HL-60 (cell line): Measurements from ENCODE around the gene TRPM4.

Experiments
- GABPA ChIP-seq: IDR thresholded peaks from 2 replicates; pipeline ENCODE4 v1.6.1; 2012; ENCODE audit warnings: low read depth
- POLR2AphosphoS5 ChIP-seq: IDR thresholded peaks from 2 replicates; pipeline ENCODE4 v1.6.1; 2012; ENCODE audit warnings: low read depth
- SPI1 ChIP-seq: IDR thresholded peaks from 2 replicates; pipeline ENCODE4 v1.6.1; 2012; ENCODE audit warnings: low read depth, mild to moderate bottlenecking, borderline replicate concordance
- TF ChIP-seq, protein P1 (sequence below): IDR thresholded peaks from one replicate; pipeline ENCODE4 v1.5.1; 2011; ENCODE audit warnings: low read length, control low read depth, inconsistent platforms; ENCODE audit not compliant: insufficient read depth
- TF ChIP-seq, protein P2 (sequence below): IDR thresholded peaks from 2 replicates; pipeline ENCODE4 v1.6.1; 2012; ENCODE audit warnings: low read depth; ENCODE audit not compliant: insufficient replicate concordance

DNA sequence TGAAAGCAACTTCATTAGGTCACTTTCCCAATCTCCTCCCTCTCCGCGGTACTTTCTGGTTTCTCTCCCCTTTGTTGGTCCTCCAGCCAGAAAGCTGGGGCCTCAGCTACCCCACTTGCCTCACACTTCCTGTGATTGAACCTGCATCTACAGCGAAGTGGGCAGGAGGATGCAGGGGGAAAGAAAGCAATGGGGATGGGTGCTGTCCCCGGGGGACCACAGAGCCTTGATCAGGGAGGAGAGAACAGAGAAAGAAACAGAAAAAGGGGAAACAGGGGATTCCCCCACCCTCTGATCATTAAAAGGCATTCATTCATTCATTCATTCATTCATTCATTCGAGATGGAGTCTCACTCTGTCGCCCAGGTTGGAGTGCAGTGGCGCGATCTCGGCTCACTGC is 74.2 kb downstream of the TRPM4 start:
- TF ChIP-seq POLR2AphosphoS5 (no peak), GABPA (no peak), SPI1 (no peak)
- TF ChIP-seq, protein P1, sequence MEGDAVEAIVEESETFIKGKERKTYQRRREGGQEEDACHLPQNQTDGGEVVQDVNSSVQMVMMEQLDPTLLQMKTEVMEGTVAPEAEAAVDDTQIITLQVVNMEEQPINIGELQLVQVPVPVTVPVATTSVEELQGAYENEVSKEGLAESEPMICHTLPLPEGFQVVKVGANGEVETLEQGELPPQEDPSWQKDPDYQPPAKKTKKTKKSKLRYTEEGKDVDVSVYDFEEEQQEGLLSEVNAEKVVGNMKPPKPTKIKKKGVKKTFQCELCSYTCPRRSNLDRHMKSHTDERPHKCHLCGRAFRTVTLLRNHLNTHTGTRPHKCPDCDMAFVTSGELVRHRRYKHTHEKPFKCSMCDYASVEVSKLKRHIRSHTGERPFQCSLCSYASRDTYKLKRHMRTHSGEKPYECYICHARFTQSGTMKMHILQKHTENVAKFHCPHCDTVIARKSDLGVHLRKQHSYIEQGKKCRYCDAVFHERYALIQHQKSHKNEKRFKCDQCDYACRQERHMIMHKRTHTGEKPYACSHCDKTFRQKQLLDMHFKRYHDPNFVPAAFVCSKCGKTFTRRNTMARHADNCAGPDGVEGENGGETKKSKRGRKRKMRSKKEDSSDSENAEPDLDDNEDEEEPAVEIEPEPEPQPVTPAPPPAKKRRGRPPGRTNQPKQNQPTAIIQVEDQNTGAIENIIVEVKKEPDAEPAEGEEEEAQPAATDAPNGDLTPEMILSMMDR, result no peak
- TF ChIP-seq, protein P2, sequence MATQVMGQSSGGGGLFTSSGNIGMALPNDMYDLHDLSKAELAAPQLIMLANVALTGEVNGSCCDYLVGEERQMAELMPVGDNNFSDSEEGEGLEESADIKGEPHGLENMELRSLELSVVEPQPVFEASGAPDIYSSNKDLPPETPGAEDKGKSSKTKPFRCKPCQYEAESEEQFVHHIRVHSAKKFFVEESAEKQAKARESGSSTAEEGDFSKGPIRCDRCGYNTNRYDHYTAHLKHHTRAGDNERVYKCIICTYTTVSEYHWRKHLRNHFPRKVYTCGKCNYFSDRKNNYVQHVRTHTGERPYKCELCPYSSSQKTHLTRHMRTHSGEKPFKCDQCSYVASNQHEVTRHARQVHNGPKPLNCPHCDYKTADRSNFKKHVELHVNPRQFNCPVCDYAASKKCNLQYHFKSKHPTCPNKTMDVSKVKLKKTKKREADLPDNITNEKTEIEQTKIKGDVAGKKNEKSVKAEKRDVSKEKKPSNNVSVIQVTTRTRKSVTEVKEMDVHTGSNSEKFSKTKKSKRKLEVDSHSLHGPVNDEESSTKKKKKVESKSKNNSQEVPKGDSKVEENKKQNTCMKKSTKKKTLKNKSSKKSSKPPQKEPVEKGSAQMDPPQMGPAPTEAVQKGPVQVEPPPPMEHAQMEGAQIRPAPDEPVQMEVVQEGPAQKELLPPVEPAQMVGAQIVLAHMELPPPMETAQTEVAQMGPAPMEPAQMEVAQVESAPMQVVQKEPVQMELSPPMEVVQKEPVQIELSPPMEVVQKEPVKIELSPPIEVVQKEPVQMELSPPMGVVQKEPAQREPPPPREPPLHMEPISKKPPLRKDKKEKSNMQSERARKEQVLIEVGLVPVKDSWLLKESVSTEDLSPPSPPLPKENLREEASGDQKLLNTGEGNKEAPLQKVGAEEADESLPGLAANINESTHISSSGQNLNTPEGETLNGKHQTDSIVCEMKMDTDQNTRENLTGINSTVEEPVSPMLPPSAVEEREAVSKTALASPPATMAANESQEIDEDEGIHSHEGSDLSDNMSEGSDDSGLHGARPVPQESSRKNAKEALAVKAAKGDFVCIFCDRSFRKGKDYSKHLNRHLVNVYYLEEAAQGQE, result no peak
